SK-N-SH treated with all-trans-retinoic acid at 6 μM for 48 hours (cell line): ENCODE measurements around the gene ATL1.

Experiments
- ARNTL ChIP-seq: fragments of 450-650 bp; formaldehyde crosslinking; IDR thresholded peaks from 2 replicates; pipeline ENCODE4 v1.5.0; 2020; ENCODE audit warnings: low read depth, mild to moderate bottlenecking, moderate library complexity, borderline replicate concordance
- CREB5 ChIP-seq: fragments of 250-450 bp; sonication (Bioruptor Pico); IDR thresholded peaks from 2 replicates; pipeline ENCODE4 v1.5.1; 2020; ENCODE audit warnings: low read depth, mild to moderate bottlenecking, moderate library complexity
- ESRRG ChIP-seq: fragments of 250-450 bp; sonication (Bioruptor Pico); IDR thresholded peaks from 2 replicates; pipeline ENCODE4 v1.6.1; 2021; ENCODE audit warnings: mild to moderate bottlenecking
- ISL1 ChIP-seq: fragments of 250-450 bp; sonication (Bioruptor Pico); IDR thresholded peaks from 2 replicates; pipeline ENCODE4 v2.1.2; 2022; ENCODE audit warnings: mild to moderate bottlenecking, moderate library complexity
- PATZ1 ChIP-seq: fragments of 250-450 bp; sonication (Bioruptor Pico); IDR thresholded peaks from 2 replicates; pipeline ENCODE4 v1.8.0; 2020; ENCODE audit warnings: mild to moderate bottlenecking, moderate library complexity, borderline replicate concordance
- RARB ChIP-seq: fragments of 250-450 bp; sonication (Bioruptor Pico); IDR thresholded peaks from 2 replicates; pipeline ENCODE4 v1.8.0; 2021; ENCODE audit warnings: mild to moderate bottlenecking, moderate library complexity
- SNAI2 ChIP-seq: fragments of 250-450 bp; sonication (Bioruptor Pico); IDR thresholded peaks from 2 replicates; pipeline ENCODE4 v1.5.0; 2020; ENCODE audit warnings: mild to moderate bottlenecking, moderate library complexity
- TCF4 ChIP-seq: fragments of 250-450 bp; sonication (Bioruptor Pico); IDR thresholded peaks from 2 replicates; pipeline ENCODE4 v1.8.0; 2021; ENCODE audit warnings: mild to moderate bottlenecking, moderate library complexity, borderline replicate concordance
- ZFP3 ChIP-seq: fragments of 250-450 bp; sonication (Bioruptor Pico); IDR thresholded peaks from 2 replicates; pipeline ENCODE4 v1.5.0; 2020; ENCODE audit warnings: mild to moderate bottlenecking, moderate library complexity
- ZFP30 ChIP-seq: fragments of 450-650 bp; formaldehyde crosslinking; IDR thresholded peaks from 2 replicates; pipeline ENCODE4 v1.5.0; 2022; ENCODE audit warnings: mild to moderate bottlenecking, moderate library complexity
- ZNF565 ChIP-seq: fragments of 450-650 bp; formaldehyde crosslinking; conservative IDR thresholded peaks from 2 replicates; pipeline ENCODE4 v1.5.0; 2020; ENCODE audit warnings: low read depth, mild to moderate bottlenecking, moderate library complexity

- TF ChIP-seq ISL1 (CRISPR knock-in tag) (no peak), ZFP30 (CRISPR knock-in tag) (no peak), PATZ1 (CRISPR knock-in tag) (no peak), RARB (CRISPR knock-in tag) (no peak), ESRRG (CRISPR knock-in tag) (no peak), ZFP3 (no peak), ARNTL (CRISPR knock-in tag) (no peak), TCF4 (CRISPR knock-in tag) (no peak), CREB5 (CRISPR knock-in tag) (no peak), SNAI2 (CRISPR knock-in tag) (no peak), ZNF565 (CRISPR knock-in tag) (no peak)
Measured at GRCh38 chr14:50677527-50678063, 117.7 kb downstream of the ATL1 start.
